Fibroblast of lung (primary cell): ENCODE results near the gene ALOXE3. TPM values are rescaled to one million over a fixed set of nuclear protein-coding genes. Genes with fewer than 3 reads are reported as not detected.

Source experiments
- DNase-seq, 2 donors: peaks; one replicate each; pipeline versions ENCODE4 v3.0.0 to v3.0.0-alpha.2; 2010; ENCODE audit warnings: low read depth in 2 of 2
- H2AFZ ChIP-seq: 2 replicates; pipeline ENCODE4 v1.5.1; 2012; ENCODE audit warnings: low read length, control low read depth, inconsistent platforms
- H3K27ac ChIP-seq: 2 replicates; pipeline ENCODE4 v1.5.1; 2011; ENCODE audit warnings: low read length, control low read depth; ENCODE audit not compliant: insufficient read depth
- H3K27me3 ChIP-seq: 2 replicates; pipeline ENCODE4 v1.5.1; 2011; ENCODE audit warnings: mild to moderate bottlenecking, low read length; ENCODE audit not compliant: control insufficient read depth, insufficient read depth
- H3K36me3 ChIP-seq: 2 replicates; pipeline ENCODE4 v1.5.1; 2011; ENCODE audit warnings: low read length; ENCODE audit not compliant: control insufficient read depth, insufficient read depth
- H3K4me1 ChIP-seq: 2 replicates; pipeline ENCODE4 v1.5.1; 2011; ENCODE audit warnings: low read length; ENCODE audit not compliant: control insufficient read depth, insufficient read depth; ENCODE audit errors: extremely low read depth
- H3K4me2 ChIP-seq: 2 replicates; pipeline ENCODE4 v1.5.1; 2011; ENCODE audit warnings: low read length, control low read depth; ENCODE audit not compliant: insufficient read depth; ENCODE audit errors: extremely low read depth
- H3K4me3 ChIP-seq, 4 experiments: fragments of 200-600 bp in 1 of 4; sonication (generic) in 1 of 4; replicated peaks in 1 of 4; 2 replicates each; pipeline ENCODE4 v1.5.1; 2011 to 2016; ENCODE audit warnings: low read length in 4 of 4, low read depth in 3 of 4, mild to moderate bottlenecking in 3 of 4, control low read depth in 2 of 4, inconsistent platforms in 1 of 4, mixed read lengths in 1 of 4; ENCODE audit not compliant: insufficient read depth in 1 of 4; ENCODE audit errors: control extremely low read depth in 1 of 4
- H3K79me2 ChIP-seq: 2 replicates; pipeline ENCODE4 v1.5.1; 2012; ENCODE audit warnings: mild to moderate bottlenecking, low read length, inconsistent platforms; ENCODE audit not compliant: control insufficient read depth, insufficient read depth
- H3K9ac ChIP-seq: 2 replicates; pipeline ENCODE4 v1.5.1; 2011; ENCODE audit warnings: mild to moderate bottlenecking, low read length, control low read depth; ENCODE audit not compliant: insufficient read depth
- H3K9me3 ChIP-seq: 2 replicates; pipeline ENCODE4 v1.5.1; 2012; ENCODE audit warnings: low read depth, low read length; ENCODE audit not compliant: control insufficient read depth, insufficient read depth
- H4K20me1 ChIP-seq: 2 replicates; pipeline ENCODE4 v1.5.1; 2011; ENCODE audit warnings: low read length; ENCODE audit not compliant: control insufficient read depth, insufficient read depth; ENCODE audit errors: extremely low read depth
- EZH2 ChIP-seq: IDR thresholded peaks from 2 replicates; pipeline ENCODE4 v1.5.1; 2012; ENCODE audit warnings: low read length, control low read depth, mild to moderate bottlenecking; ENCODE audit errors: missing control alignments
- polyA plus RNA-seq, 2 donors: library from polyadenylated mRNA; depleted of rRNA in 1 of 2; stranded (reverse) in 1 of 2; unstranded in 1 of 2; fragments of >200 nt; gene quantifications; 2 replicates each; pipeline ENCODE4 v1.2.1, GENCODE V29; 2011 to 2012; ENCODE audit warnings: missing spikeins in 1 of 2
- total RNA-seq: library from RNA; depleted of rRNA; stranded (reverse); fragments of >200 nt; gene quantifications from 2 replicates; pipeline ENCODE4 v1.2.1, GENCODE V29; 2014
- TF ChIP-seq, protein P1 (sequence below), 2 donors: IDR thresholded peaks in 1 of 2; conservative IDR thresholded peaks in 1 of 2; 1 replicate in 1 of 2; 2 replicates in 1 of 2; pipeline ENCODE4 v1.5.1; 2011 to 2012; ENCODE audit warnings: low read length in 2 of 2, control low read depth in 1 of 2, inconsistent platforms in 1 of 2, low read depth in 1 of 2, mild to moderate bottlenecking in 1 of 2

ALOXE3 gene
- total and polyA plus RNA-seq, 2 donors (not counting 1 experiment from before 2014, with no cell fraction given) = 0.01 TPM; not detected in 1

DNA sequence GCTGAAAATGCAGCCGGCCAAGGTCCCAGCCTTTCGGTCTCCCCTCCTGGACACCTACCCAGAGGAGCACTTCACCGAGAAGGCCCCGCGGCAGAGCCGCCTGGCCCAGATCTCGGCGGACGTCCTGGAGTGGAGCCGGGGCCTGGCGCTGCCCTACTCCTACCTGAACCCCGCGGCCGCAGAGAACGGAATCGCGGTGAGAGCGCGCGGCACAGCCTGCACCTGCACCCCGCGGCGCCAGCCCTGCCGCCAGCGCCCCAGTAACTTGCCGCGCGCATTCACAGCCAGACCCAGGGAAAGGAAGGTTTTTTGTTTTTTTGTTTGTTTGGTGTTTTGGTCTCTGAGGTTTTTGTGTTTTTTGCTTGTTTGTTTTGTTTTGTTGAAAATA, 46.0 kb downstream of the ALOXE3 start:
- Histone ChIP-seq H3K27me3 (peaks cover 48% of the 10 kb centered on the region), H3K4me2 (no peak overlapping the region), H3K79me2 (no peaks in the 10 kb centered on the region), H3K4me1 (no peaks in the 10 kb centered on the region), H3K36me3 (no peaks in the 10 kb centered on the region), H3K4me3 (no peak overlapping the region), H3K9me3 (no peaks in the 10 kb centered on the region), H4K20me1 (no peaks in the 10 kb centered on the region), H3K9ac (no peak overlapping the region), H2AFZ (no peak overlapping the region), H3K27ac (no peak overlapping the region)
- TF ChIP-seq, protein P1, sequence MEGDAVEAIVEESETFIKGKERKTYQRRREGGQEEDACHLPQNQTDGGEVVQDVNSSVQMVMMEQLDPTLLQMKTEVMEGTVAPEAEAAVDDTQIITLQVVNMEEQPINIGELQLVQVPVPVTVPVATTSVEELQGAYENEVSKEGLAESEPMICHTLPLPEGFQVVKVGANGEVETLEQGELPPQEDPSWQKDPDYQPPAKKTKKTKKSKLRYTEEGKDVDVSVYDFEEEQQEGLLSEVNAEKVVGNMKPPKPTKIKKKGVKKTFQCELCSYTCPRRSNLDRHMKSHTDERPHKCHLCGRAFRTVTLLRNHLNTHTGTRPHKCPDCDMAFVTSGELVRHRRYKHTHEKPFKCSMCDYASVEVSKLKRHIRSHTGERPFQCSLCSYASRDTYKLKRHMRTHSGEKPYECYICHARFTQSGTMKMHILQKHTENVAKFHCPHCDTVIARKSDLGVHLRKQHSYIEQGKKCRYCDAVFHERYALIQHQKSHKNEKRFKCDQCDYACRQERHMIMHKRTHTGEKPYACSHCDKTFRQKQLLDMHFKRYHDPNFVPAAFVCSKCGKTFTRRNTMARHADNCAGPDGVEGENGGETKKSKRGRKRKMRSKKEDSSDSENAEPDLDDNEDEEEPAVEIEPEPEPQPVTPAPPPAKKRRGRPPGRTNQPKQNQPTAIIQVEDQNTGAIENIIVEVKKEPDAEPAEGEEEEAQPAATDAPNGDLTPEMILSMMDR (conservative IDR thresholded peaks at IDR 0.05 in 1 of 2, IDR thresholded peaks at IDR 0.05 in 1 of 2; ENCODE audit: low read depth in 1 of 2, low read length in 2 of 2) = no peak
- TF ChIP-seq EZH2 = no peak
- DNase-seq = no peak

DNA sequence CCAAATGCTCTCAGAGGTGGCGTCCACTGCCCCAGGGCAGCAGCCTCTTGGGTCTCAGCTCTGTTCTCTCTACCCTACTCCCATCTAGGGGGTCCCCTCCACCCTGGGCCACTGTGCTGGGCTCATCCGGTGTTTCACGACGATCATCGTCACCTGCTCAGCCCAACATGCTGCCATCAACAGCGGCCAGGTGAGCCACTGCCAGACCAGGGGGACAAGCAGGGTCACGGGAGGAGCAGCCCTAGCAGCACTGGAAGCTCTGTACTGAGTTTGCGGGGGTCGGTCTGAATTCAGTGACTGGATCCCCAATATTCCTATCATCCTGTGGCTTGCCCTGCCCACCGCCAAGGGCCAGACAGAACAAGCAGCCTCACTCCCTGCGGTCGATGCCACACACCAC, 46.8 kb downstream of the ALOXE3 start:
- no peaks in the 10 kb centered on the region for H3K79me2 ChIP-seq
- H2AFZ ChIP-seq = no peak overlapping the region
- DNase-seq = no peak
- TF ChIP-seq, protein P1 (conservative IDR thresholded peaks at IDR 0.05 in 1 of 2, IDR thresholded peaks at IDR 0.05 in 1 of 2; ENCODE audit: low read depth in 1 of 2, low read length in 2 of 2) = no peak
- TF ChIP-seq EZH2 = no peak
- H3K27ac ChIP-seq = no peak overlapping the region
- H3K9me3 ChIP-seq = no peaks in the 10 kb centered on the region
- H3K4me2 ChIP-seq = no peak overlapping the region
- peaks cover 52% of the 10 kb centered on the region for H3K27me3 ChIP-seq
- no peak overlapping the region for H3K9ac ChIP-seq
- H3K36me3 ChIP-seq = no peaks in the 10 kb centered on the region
- H4K20me1 ChIP-seq = no peaks in the 10 kb centered on the region
- H3K4me1 ChIP-seq = no peaks in the 10 kb centered on the region
- no peak overlapping the region for H3K4me3 ChIP-seq

DNA sequence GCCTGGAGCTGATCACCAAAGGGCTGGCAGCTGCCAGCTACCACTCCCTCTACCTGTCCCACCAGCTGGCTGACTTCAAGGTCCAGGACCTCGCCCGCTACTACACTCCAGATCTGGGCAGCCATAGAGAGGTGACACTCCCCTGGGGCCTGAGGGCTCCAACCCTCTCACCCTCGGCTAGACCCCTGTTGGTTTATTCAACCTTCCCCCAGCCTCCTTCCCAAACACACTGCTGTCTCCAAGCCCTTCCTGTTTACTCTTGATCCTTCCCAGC, 48.8 kb downstream of the ALOXE3 start:
- Histone ChIP-seq H3K4me3 (no peak overlapping the region), H3K4me2 (no peak overlapping the region), H3K9ac (no peak overlapping the region), H3K4me1 (no peaks in the 10 kb centered on the region), H3K36me3 (no peaks in the 10 kb centered on the region), H2AFZ (no peak overlapping the region), H3K9me3 (no peaks in the 10 kb centered on the region), H3K27ac (no peak overlapping the region), H3K27me3 (peaks cover 50% of the 10 kb centered on the region), H4K20me1 (no peaks in the 10 kb centered on the region), H3K79me2 (no peaks in the 10 kb centered on the region)
- TF ChIP-seq, protein P1 (conservative IDR thresholded peaks at IDR 0.05 in 1 of 2, IDR thresholded peaks at IDR 0.05 in 1 of 2; ENCODE audit: low read depth in 1 of 2, low read length in 2 of 2) = no peak
- no peak for TF ChIP-seq EZH2
- no peak for DNase-seq
